GM21367 (cell line): Measurements from ENCODE around the gene TUT7.

Experiments used
- ATAC-seq: cut with Tn5 transposase; IDR thresholded peaks from one replicate; pipeline ENCODE4 v1.9.1; 2021; ENCODE audit not compliant: unreplicated experiment

Gene TUT7

GRCh38 chr9:86263876-86264275 lies 90.3 kb downstream of the TUT7 start:
- no peak for ATAC-seq

DNA sequence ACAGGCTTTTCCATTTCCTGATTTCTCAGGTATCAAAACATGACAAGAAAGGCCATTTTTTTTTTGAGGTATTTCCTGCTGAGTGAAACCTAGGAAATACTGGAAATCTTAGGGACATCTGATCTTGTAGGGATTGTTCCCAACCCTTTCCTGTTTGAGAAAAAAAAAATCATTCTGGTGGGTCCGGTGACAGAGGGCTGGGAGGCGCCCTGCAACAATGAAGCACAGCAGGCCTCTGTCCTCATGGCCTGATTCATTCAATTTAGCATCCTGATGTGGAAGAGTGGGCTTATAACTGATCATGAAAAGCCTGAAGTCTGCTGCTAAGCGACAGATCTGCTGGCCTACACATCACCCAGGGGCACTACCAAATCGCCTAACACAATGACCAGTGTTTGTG lies 91.7 kb downstream of the TUT7 start:
- no peak for ATAC-seq

GRCh38 chr9:86259557-86259956 lies 94.7 kb downstream of the TUT7 start, which contains the start of gene C9orf153:
Gene C9orf153, minus strand, starts transcription at chr9:86259657. Its CDS starts 30,054 bp downstream, at chr9:86229603.
- no peak for ATAC-seq

DNA sequence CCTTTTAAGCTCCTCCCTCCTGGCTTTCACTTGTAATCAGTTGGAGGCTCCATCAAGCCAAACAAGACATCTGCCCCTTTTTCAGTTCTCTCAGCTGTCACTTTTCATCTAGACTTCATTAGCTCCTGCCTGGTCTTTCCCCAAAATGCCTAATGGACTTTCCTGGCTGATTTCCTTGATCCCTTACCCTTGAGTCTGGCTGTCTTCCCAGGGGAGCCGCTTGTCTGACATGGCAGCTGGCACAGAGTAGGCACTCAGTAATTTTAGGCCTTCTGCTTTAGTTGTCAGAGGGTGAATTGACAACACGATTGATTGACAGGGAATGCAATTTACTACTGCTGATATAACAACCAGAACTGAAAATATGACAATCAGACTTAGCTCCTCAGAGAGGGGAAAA lies 96.8 kb downstream of the TUT7 start:
- no peak for ATAC-seq

- no peak for ATAC-seq
Measured at GRCh38 chr9:86256653-86257052, 97.6 kb downstream of the TUT7 start.

DNA sequence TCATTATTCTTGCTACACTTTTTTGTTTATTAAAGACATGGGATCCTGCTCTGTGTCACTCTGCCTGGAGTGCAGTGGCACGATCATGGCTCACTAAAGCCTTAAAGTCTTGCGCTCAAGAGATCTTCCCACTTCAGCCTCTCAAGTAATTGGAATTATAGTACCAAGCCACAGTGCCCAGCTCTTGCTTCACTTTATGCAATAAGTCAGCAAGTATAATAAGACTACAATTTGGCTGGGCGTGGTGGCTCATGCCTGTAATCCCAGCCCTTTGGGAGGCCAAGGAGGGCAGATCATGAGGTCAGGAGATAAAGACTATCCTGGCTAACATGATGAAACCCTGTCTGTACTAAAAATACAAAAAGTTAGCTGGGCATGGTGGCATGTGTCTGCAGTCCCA lies 100.6 kb downstream of the TUT7 start:
- ATAC-seq, result no peak

GRCh38 chr9:86252870-86253269 lies 101.3 kb downstream of the TUT7 start:
- ATAC-seq, result no peak

DNA sequence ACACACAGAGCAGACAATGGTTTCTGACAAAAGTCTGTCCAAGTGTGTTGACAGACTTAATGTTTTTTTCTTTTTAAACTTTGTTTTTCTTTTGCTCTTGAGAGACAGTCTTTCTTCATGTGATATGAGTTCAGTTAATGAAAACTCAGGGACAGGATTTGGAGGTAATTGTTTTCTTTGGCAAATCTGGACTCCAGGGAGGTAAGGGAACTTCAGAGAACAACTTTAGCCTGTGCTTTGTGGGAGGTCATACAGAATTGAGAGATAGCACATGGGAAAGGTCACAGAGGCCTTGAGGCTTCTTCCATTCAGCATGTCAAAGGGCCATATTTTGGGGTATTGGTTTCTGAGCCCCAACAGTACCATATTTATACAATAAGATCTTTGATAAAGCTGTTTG lies 104.1 kb downstream of the TUT7 start:
- ATAC-seq, result no peak

- no peak for ATAC-seq
Measured at GRCh38 chr9:86248746-86249145, 105.5 kb downstream of the TUT7 start.

DNA sequence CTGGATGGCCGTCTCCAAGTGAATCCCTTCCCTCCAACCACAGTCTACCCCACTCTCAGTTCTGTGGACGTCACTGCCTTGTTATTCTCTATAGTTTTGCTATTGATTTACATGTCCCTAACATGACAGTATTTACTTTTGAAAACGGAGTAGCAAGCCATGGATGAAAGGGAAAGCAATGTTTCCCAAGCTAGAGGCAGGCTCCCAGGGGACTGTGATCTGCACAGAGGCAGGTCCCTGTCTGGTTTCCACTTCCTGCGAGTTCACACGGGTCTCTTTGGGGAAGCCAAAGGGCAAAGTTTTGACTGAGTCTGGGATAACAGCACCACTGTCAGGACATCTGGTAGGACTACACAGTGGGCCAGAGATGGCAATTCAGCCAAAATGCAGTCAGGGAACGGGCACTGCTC lies 107.5 kb downstream of the TUT7 start:
- peak; percentile 72 for ATAC-seq

DNA sequence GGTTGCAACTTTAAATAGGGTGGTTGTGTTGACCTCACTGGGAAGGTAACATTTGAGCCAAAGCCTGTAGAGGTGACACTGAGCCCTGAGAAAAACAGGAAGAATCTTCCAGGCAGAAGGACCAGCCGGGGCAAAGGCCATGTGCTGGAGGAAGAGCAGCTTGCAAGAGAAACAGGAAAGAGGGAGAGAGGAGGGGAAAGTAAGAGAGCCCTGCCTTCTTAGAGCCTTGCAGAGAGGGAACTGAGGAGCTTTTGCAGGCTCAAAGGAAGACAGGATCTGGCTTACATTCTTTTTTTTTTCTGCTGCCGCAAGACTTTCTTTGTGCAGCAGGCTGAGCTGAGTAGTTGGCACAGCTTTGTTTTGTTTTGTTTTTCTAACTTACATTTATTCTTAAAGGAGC lies 112.1 kb downstream of the TUT7 start:
- ATAC-seq, result no peak

DNA sequence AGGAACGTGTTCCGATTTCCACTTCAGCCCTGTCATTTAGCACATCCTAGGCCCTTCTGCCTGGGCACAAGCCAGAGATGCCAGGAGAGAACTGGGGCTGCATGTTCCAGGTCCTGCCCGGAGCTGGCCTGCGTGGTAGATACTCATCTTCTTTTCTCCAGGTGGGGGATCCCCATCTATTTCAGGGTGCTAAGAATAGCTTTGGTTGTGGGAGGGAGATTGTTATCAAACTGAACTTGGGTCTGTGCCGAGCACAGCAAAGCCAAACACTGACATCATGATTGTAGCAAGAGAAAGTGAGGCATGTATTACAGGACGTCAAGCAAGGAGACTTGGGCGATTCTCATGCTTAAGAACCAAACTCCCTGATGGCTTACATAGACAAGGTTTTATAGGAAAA lies 113.0 kb downstream of the TUT7 start:
- no peak for ATAC-seq

- no peak for ATAC-seq
Measured at GRCh38 chr9:86238861-86239770, 115.1 kb downstream of the TUT7 start.
